MM.1S (cell line): Measurements from ENCODE around the gene PPIP5K1.
"Not testable (repeated sequence)": the region's sequence is repeated elsewhere in the genome, so short reads cannot be mapped to it uniquely, and the experiment has no call there.

Source experiments
- DNase-seq: peaks from one replicate; pipeline ENCODE4 v3.0.0-alpha.2; 2015
- H2AFZ ChIP-seq: fragments of 300-600 bp; sonication (generic); 2 replicates; pipeline ENCODE4 v1.6.0; 2016; ENCODE audit warnings: antibody characterized with exemption, low read length
- H3F3A ChIP-seq: fragments of 300-600 bp; sonication (generic); 2 replicates; pipeline ENCODE4 v1.6.1; 2016; ENCODE audit warnings: mild to moderate bottlenecking, antibody characterized with exemption, low read length, moderate library complexity, mixed read lengths; ENCODE audit not compliant: insufficient read depth
- H3K27ac ChIP-seq: fragments of 300-600 bp; sonication (generic); 2 replicates; pipeline ENCODE4 v1.5.1; 2016; ENCODE audit warnings: mild to moderate bottlenecking, low read length
- H3K27me3 ChIP-seq: fragments of 300-600 bp; sonication (generic); replicated peaks from 2 replicates; pipeline ENCODE4 v1.6.0; 2016; ENCODE audit warnings: low read length; ENCODE audit not compliant: insufficient read depth
- H3K36me3 ChIP-seq: fragments of 300-600 bp; sonication (generic); replicated peaks from 2 replicates; pipeline ENCODE4 v1.6.1; 2016; ENCODE audit warnings: mild to moderate bottlenecking, low read length, mixed read lengths; ENCODE audit not compliant: insufficient read depth
- H3K4me1 ChIP-seq: fragments of 300-600 bp; sonication (generic); 2 replicates; pipeline ENCODE4 v1.6.1; 2016; ENCODE audit warnings: low read length, mixed read lengths
- H3K4me2 ChIP-seq: fragments of 300-600 bp; sonication (generic); 2 replicates; pipeline ENCODE4 v1.6.0; 2016; ENCODE audit warnings: low read depth, low read length
- H3K4me3 ChIP-seq: fragments of 300-600 bp; sonication (generic); 2 replicates; pipeline ENCODE4 v1.5.1; 2016; ENCODE audit warnings: low read length, mixed read lengths
- H3K79me2 ChIP-seq: fragments of 300-600 bp; sonication (generic); 2 replicates; pipeline ENCODE4 v1.6.1; 2016; ENCODE audit warnings: mixed run types, low read length, mixed read lengths
- H3K9ac ChIP-seq: fragments of 300-600 bp; sonication (generic); 2 replicates; pipeline ENCODE4 v1.6.1; 2016; ENCODE audit warnings: low read length, mixed read lengths
- H3K9me2 ChIP-seq: fragments of 300-600 bp; sonication (generic); replicated peaks from 2 replicates; pipeline ENCODE4 v1.6.1; 2016; ENCODE audit warnings: mild to moderate bottlenecking, low read length, mixed read lengths; ENCODE audit not compliant: insufficient read depth
- H3K9me3 ChIP-seq: fragments of 300-600 bp; sonication (generic); replicated peaks from 2 replicates; pipeline ENCODE4 v1.6.1; 2016; ENCODE audit warnings: mild to moderate bottlenecking, low read length, mixed read lengths; ENCODE audit not compliant: insufficient read depth
- H4K20me1 ChIP-seq: fragments of 300-600 bp; sonication (generic); 2 replicates; pipeline ENCODE4 v1.6.1; 2016; ENCODE audit warnings: mild to moderate bottlenecking, low read length, moderate library complexity, mixed read lengths; ENCODE audit not compliant: insufficient read depth

Gene PPIP5K1

DNA sequence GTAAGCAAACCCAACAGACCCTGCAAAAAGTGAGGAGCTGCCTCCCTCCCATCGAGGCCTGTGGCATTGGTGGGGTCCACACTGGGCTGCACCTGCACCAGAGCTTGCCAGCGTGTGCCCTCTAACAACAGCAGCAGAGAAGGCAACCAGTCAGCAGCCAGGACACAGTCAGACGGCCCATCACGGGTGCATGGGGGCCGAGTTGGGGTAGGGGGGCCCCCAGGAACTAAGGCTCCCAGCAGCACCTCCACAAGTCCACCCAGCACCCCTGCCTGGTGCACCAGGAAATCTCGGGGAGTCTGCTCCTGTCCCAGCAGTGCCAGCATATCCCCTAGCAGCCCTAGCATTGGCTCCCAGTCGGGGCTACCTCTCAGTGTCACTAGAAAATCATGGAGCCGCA lies 27.7 kb upstream of the PPIP5K1 start:
- H3F3A ChIP-seq, H3K4me2 ChIP-seq, H2AFZ ChIP-seq, H3K9me3 ChIP-seq, H3K79me2 ChIP-seq, H3K27me3 ChIP-seq, H3K27ac ChIP-seq, H3K36me3 ChIP-seq, H3K4me1 ChIP-seq, H4K20me1 ChIP-seq, H3K9me2 ChIP-seq, DNase-seq, H3K4me3 ChIP-seq, H3K9ac ChIP-seq: not testable (repeated sequence)

DNA sequence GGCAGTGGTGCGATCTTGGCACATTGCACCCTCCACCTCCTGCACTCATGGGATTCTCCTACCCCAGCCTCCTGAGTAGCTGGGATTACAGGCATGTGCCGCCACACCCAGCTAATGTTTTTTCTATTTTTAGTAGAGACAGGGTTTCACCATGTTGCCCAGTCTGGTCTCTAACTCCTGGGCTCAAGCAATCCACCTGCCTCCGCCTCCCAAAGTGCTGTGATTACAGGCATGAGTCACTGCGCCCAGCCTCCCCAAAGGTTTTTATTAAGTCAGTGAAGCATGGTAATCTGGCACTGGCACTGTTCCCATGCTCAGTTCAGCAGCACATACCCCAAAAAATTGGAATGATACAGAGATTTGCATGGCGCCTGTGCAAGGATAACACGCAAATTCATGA lies 12.2 kb upstream of the PPIP5K1 start:
- not testable (repeated sequence) for H3K9me2 ChIP-seq, H3K9ac ChIP-seq, H3F3A ChIP-seq, H3K4me3 ChIP-seq, H3K9me3 ChIP-seq, H2AFZ ChIP-seq, H3K4me2 ChIP-seq, H4K20me1 ChIP-seq, H3K36me3 ChIP-seq, H3K79me2 ChIP-seq, DNase-seq, H3K27me3 ChIP-seq, H3K27ac ChIP-seq, H3K4me1 ChIP-seq

DNA sequence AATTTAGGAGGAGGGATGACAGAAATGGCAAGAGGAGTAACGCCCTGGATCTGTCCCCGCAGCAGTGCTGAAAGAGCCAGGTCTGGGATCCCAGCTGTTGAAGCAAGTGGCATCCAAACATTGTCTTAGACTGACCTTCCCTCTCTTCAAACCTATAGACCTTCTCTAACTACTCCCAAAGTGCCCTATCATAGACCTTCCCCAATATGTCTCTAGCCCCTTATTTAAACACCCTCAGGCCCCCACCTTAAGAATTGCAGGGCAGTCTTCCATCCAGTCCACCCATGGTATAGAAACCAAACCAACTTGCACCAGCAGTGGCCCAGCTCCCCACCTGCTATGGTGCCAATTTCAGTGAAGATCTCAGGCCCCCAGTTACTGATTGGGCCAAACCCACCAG lies 10.2 kb upstream of the PPIP5K1 start:
- not testable (repeated sequence) for H3K27me3 ChIP-seq, DNase-seq, H3K27ac ChIP-seq, H4K20me1 ChIP-seq, H3K4me1 ChIP-seq, H2AFZ ChIP-seq, H3F3A ChIP-seq, H3K4me3 ChIP-seq, H3K9me3 ChIP-seq, H3K79me2 ChIP-seq, H3K4me2 ChIP-seq, H3K9ac ChIP-seq, H3K36me3 ChIP-seq, H3K9me2 ChIP-seq

DNA sequence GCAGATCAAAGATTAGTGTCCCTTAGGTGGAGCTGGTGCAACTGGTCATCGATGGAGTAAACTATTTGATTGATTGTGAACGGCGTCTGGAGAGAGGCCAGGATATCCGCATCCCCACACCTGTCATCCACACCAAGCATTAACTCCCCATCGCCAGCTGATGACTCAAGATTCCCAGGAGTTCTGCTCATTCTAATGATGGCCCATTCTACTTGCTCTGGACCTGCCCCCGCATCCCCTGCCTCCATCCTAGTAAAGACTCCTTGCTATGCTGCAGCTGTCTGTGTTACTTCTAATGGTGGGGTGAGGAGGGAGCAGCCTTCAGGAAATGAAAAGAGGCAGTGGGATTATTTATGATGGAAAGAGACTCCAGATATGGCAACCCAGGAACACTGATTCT lies 9.1 kb upstream of the PPIP5K1 start:
- not testable (repeated sequence) for H3K27me3 ChIP-seq, H3K27ac ChIP-seq, H3F3A ChIP-seq, H3K4me3 ChIP-seq, H3K9ac ChIP-seq, H3K79me2 ChIP-seq, DNase-seq, H3K4me2 ChIP-seq, H3K9me3 ChIP-seq, H3K36me3 ChIP-seq, H3K4me1 ChIP-seq, H2AFZ ChIP-seq, H4K20me1 ChIP-seq, H3K9me2 ChIP-seq

DNA sequence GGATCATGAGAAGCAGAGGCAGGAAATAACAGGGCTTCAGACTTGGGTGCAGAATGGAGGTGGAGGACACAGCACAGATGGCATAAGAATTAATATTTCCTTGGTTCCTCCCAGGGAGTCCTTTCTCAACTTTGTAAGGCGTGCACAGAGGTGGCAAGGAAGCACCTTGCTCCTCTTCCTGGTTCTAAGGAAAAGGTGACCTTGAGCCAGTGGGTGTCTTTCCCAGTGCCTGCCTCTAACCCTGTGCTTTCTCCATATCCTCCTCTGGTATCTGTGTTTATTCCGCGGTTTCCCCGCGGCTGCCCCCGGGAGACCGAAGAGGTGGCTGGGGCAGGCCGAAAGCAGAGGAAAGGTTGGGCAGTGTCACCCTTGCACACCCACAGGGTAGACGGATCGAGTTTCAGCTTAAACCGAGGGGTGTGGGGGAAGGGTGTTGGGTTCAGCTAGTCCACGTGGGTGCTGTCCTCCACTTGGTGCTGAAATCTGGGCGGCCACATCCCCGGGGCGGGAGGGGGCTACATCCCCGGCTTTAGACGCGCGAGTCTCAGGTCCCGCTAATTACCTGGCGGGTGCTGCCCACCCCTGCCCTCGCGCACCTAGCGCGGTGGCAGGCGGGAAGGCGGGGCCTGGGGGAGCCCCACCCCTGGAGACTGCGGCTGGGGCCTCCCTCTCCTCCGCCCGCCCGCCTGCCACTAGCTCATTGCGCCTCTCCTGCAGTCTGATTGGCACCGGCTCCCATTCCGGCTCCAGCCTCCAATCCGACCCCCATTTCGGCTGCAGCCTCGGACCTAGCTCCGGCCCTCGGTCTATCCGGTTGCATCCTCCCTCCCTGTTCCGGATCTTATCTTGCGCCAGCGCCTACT lies 3.6 kb upstream of the PPIP5K1 start, which contains the start of gene CKMT1B:
CKMT1B (plus strand) TSS at position 700 of the 863 bp plus-strand sequence. CDS start 192 bp downstream, outside the sequence.
- not testable (repeated sequence) for H3K9ac ChIP-seq, H3K4me2 ChIP-seq, H3K36me3 ChIP-seq, H3K79me2 ChIP-seq, H3K27me3 ChIP-seq, H3K4me3 ChIP-seq, H3F3A ChIP-seq, DNase-seq, H4K20me1 ChIP-seq, H3K27ac ChIP-seq, H3K9me3 ChIP-seq, H3K9me2 ChIP-seq, H2AFZ ChIP-seq, H3K4me1 ChIP-seq

DNA sequence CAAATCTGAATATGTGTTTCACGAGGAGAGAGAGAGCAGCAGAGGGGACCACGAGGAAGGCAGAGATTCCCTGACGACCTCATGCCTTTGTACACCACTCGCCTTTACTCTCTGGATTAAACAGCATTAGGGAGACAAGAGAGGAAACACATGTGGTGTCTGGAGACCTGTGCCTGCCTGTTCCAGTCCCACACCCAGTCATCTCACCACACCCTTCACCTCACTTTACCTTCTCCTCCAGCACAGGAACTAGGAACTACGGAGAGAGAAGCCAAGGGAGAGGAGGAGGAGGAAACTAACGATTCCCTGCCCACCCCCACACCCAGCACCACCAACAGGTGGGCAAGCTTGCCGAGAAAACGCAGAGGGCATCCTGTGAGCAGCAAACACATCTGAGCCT lies 2.8 kb upstream of the PPIP5K1 start:
- H3K9me2 ChIP-seq, H3F3A ChIP-seq, H3K9ac ChIP-seq, H4K20me1 ChIP-seq, H3K27me3 ChIP-seq, H3K9me3 ChIP-seq, DNase-seq, H2AFZ ChIP-seq, H3K4me2 ChIP-seq, H3K79me2 ChIP-seq, H3K4me1 ChIP-seq, H3K36me3 ChIP-seq, H3K27ac ChIP-seq, H3K4me3 ChIP-seq: not testable (repeated sequence)

DNA sequence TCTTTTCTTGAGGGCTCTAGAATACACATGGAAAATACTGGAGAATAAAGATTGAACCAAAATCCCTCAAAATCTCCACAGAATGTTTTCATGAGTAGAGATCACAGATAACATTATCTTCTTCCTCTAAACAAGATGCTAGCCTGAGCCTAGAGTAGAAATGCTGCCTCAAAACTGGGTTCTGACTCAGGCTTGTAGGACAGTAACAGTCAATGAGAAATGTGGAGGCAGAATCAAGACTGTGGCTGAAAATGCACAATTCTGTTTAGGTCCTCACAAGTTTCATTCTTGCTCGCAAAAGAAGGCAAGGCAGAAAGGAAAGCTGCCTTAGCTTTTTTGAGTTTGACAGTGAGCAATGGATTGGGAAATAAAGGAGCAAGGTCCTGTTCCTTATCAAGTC lies 15.4 kb downstream of the PPIP5K1 start:
- H3K79me2 ChIP-seq, H4K20me1 ChIP-seq, H3K36me3 ChIP-seq, DNase-seq, H2AFZ ChIP-seq, H3K4me3 ChIP-seq, H3K9me2 ChIP-seq, H3K27me3 ChIP-seq, H3F3A ChIP-seq, H3K4me1 ChIP-seq, H3K9ac ChIP-seq, H3K9me3 ChIP-seq, H3K27ac ChIP-seq, H3K4me2 ChIP-seq: not testable (repeated sequence)

DNA sequence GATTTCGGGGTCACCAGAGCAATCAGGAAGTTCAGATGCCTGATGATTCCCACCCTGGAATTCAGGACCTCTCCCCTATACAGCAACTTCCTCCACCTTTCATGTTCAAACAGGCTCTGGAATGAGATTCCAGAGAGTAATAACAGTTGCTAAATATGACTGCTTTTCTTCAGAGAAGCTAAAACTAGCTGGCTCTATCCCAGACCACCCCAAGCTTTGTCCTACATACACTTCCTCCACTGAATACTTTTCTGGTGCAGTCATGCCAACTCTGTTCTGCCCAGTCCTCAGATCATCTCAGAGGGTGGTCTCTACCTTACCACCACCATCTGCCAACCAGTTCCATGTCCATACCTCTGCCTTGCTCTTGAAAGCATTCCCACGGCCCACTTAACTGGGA lies 23.4 kb downstream of the PPIP5K1 start:
- not testable (repeated sequence) for H3K9me2 ChIP-seq, H3K4me3 ChIP-seq, H3K4me2 ChIP-seq, H3K79me2 ChIP-seq, H3K4me1 ChIP-seq, DNase-seq, H3K27ac ChIP-seq, H3F3A ChIP-seq, H4K20me1 ChIP-seq, H3K9ac ChIP-seq, H3K27me3 ChIP-seq, H3K9me3 ChIP-seq, H3K36me3 ChIP-seq, H2AFZ ChIP-seq
